ENCODE measurements around the gene CUL1.

The CUL1 gene

GRCh38 chr7:148674689-148675088, 24.0 kb upstream of the CUL1 start:
- no peak for DNase-seq (ENCODE audit: insufficient read length)
- no peak for FAIRE-seq
- TF ChIP-seq POLR2AphosphoS5 (IDR thresholded peaks at IDR 0.05; ENCODE audit: low read depth, low read length) (no peak), POLR2A (IDR thresholded peaks at IDR 0.05; ENCODE audit: low read depth, low read length) (no peak), TAF1 (IDR thresholded peaks at IDR 0.05; ENCODE audit: borderline replicate concordance, low read depth, low read length) (no peak)

GRCh38 chr7:148676291-148676690, 22.4 kb upstream of the CUL1 start:
- no peak for DNase-seq (ENCODE audit: insufficient read length)
- TF ChIP-seq POLR2AphosphoS5 (IDR thresholded peaks at IDR 0.05; ENCODE audit: low read depth, low read length) (no peak), TAF1 (IDR thresholded peaks at IDR 0.05; ENCODE audit: borderline replicate concordance, low read depth, low read length) (no peak), POLR2A (IDR thresholded peaks at IDR 0.05; ENCODE audit: low read depth, low read length) (no peak)
- FAIRE-seq, result no peak

- FAIRE-seq, result no peak
- no peak for TF ChIP-seq TAF1 (IDR thresholded peaks at IDR 0.05; ENCODE audit: borderline replicate concordance, low read depth, low read length)
- DNase-seq (ENCODE audit: insufficient read length), result no peak
Measured at GRCh38 chr7:148681821-148682220, 16.9 kb upstream of the CUL1 start.

GRCh38 chr7:148684289-148684830, 14.3 kb upstream of the CUL1 start:
- DNase-seq (ENCODE audit: insufficient read length), result no peak
- FAIRE-seq, result no peak
- TF ChIP-seq POLR2AphosphoS5 (IDR thresholded peaks at IDR 0.05; ENCODE audit: low read depth, low read length) (no peak), POLR2A (IDR thresholded peaks at IDR 0.05; ENCODE audit: low read depth, low read length) (no peak), TAF1 (IDR thresholded peaks at IDR 0.05; ENCODE audit: borderline replicate concordance, low read depth, low read length) (no peak)

GRCh38 chr7:148686312-148686937, 12.3 kb upstream of the CUL1 start:
- FAIRE-seq (no peak), DNase-seq (ENCODE audit: insufficient read length) (no peak)
- TF ChIP-seq POLR2A (IDR thresholded peaks at IDR 0.05; ENCODE audit: low read depth, low read length) (no peak), TAF1 (IDR thresholded peaks at IDR 0.05; ENCODE audit: borderline replicate concordance, low read depth, low read length) (no peak), POLR2AphosphoS5 (IDR thresholded peaks at IDR 0.05; ENCODE audit: low read depth, low read length) (no peak)

GRCh38 chr7:148687555-148687954, 11.1 kb upstream of the CUL1 start:
- DNase-seq (ENCODE audit: insufficient read length), result no peak
- no peak for FAIRE-seq
- TF ChIP-seq POLR2A (IDR thresholded peaks at IDR 0.05; ENCODE audit: low read depth, low read length) (no peak), TAF1 (IDR thresholded peaks at IDR 0.05; ENCODE audit: borderline replicate concordance, low read depth, low read length) (no peak), POLR2AphosphoS5 (IDR thresholded peaks at IDR 0.05; ENCODE audit: low read depth, low read length) (no peak)

- no peak for TF ChIP-seq TAF1 (IDR thresholded peaks at IDR 0.05; ENCODE audit: borderline replicate concordance, low read depth, low read length)
- no peak for TF ChIP-seq POLR2AphosphoS5 (IDR thresholded peaks at IDR 0.05; ENCODE audit: low read depth, low read length)
- TF ChIP-seq POLR2A (IDR thresholded peaks at IDR 0.05; ENCODE audit: low read depth, low read length), result no peak
- DNase-seq (ENCODE audit: insufficient read length), result no peak
- no peak for FAIRE-seq
Measured at GRCh38 chr7:148688526-148688925, 10.2 kb upstream of the CUL1 start.

GRCh38 chr7:148693651-148694050, 5.1 kb upstream of the CUL1 start:
- FAIRE-seq, result no peak
- DNase-seq (ENCODE audit: insufficient read length), result no peak
- TF ChIP-seq POLR2A (IDR thresholded peaks at IDR 0.05; ENCODE audit: low read depth, low read length) (no peak), POLR2AphosphoS5 (IDR thresholded peaks at IDR 0.05; ENCODE audit: low read depth, low read length) (no peak)

GRCh38 chr7:148694631-148695030, 4.1 kb upstream of the CUL1 start:
- TF ChIP-seq TAF1 (IDR thresholded peaks at IDR 0.05; ENCODE audit: borderline replicate concordance, low read depth, low read length) (no peak), POLR2AphosphoS5 (IDR thresholded peaks at IDR 0.05; ENCODE audit: low read depth, low read length) (no peak), POLR2A (IDR thresholded peaks at IDR 0.05; ENCODE audit: low read depth, low read length) (no peak)
- FAIRE-seq, result no peak
- DNase-seq (ENCODE audit: insufficient read length), result no peak

GRCh38 chr7:148695953-148696352, 2.8 kb upstream of the CUL1 start:
- FAIRE-seq (no peak), DNase-seq (ENCODE audit: insufficient read length) (no peak)
- TF ChIP-seq TAF1 (IDR thresholded peaks at IDR 0.05; ENCODE audit: borderline replicate concordance, low read depth, low read length), result no peak
- TF ChIP-seq POLR2AphosphoS5 (IDR thresholded peaks at IDR 0.05; ENCODE audit: low read depth, low read length), result no peak
- TF ChIP-seq POLR2A (IDR thresholded peaks at IDR 0.05; ENCODE audit: low read depth, low read length), result no peak

GRCh38 chr7:148696787-148697186, 1.9 kb upstream of the CUL1 start:
- FAIRE-seq (no peak), DNase-seq (ENCODE audit: insufficient read length) (no peak)
- TF ChIP-seq POLR2AphosphoS5 (IDR thresholded peaks at IDR 0.05; ENCODE audit: low read depth, low read length) (no peak), TAF1 (IDR thresholded peaks at IDR 0.05; ENCODE audit: borderline replicate concordance, low read depth, low read length) (no peak), POLR2A (IDR thresholded peaks at IDR 0.05; ENCODE audit: low read depth, low read length) (no peak)

GRCh38 chr7:148697256-148698006, 1.3 kb upstream of the CUL1 start:
- FAIRE-seq, result no peak
- DNase-seq (ENCODE audit: insufficient read length), result no peak
- no peak for TF ChIP-seq POLR2AphosphoS5 (IDR thresholded peaks at IDR 0.05; ENCODE audit: low read depth, low read length)
- TF ChIP-seq POLR2A (IDR thresholded peaks at IDR 0.05; ENCODE audit: low read depth, low read length), result no peak
- no peak for TF ChIP-seq TAF1 (IDR thresholded peaks at IDR 0.05; ENCODE audit: borderline replicate concordance, low read depth, low read length)
